Thoracic aorta (tissue), 2 donors: ENCODE measurements around the gene NUP133. TPM values are rescaled to one million over a fixed set of nuclear protein-coding genes. Genes with fewer than 3 reads are reported as not detected.
"Not testable (repeated sequence)": the region's sequence is repeated elsewhere in the genome, so short reads cannot be mapped to it uniquely, and the experiment has no call there.

Source experiments
- ATAC-seq: fragments of 150-250 bp; one replicate; pipeline ENCODE4 v1.8.0; 2017; ENCODE audit warnings: low read depth; ENCODE audit not compliant: insufficient number of reproducible peaks, low FRiP score
- DNase-seq: peaks from one replicate; pipeline ENCODE4 v3.0.0-alpha.2; 2020; ENCODE audit warnings: low spot score
- H3K27ac ChIP-seq, 2 donors: fragments of 200-600 bp; sonication (generic); 1 replicate in 1 of 2; 2 replicates in 1 of 2; pipeline ENCODE4 v1.5.1; 2016; ENCODE audit warnings: mild to moderate bottlenecking in 2 of 2, moderate library complexity in 2 of 2
- H3K27me3 ChIP-seq: fragments of 200-600 bp; sonication (generic); replicated peaks from 2 replicates; pipeline ENCODE4 v1.6.0; 2016; ENCODE audit warnings: mild to moderate bottlenecking; ENCODE audit not compliant: insufficient read depth
- H3K36me3 ChIP-seq: fragments of 200-600 bp; sonication (generic); one replicate; pipeline ENCODE4 v1.5.1; 2016
- H3K4me1 ChIP-seq, 2 donors: fragments of 200-600 bp; sonication (generic); 1 replicate in 1 of 2; 2 replicates in 1 of 2; pipeline versions ENCODE4 v1.5.1 to v1.6.0; 2016; ENCODE audit warnings: low read depth in 2 of 2, mild to moderate bottlenecking in 1 of 2; ENCODE audit not compliant: control insufficient read depth in 1 of 2
- H3K4me3 ChIP-seq: fragments of 200-600 bp; sonication (generic); 2 replicates; pipeline ENCODE4 v1.5.1; 2016; ENCODE audit warnings: mild to moderate bottlenecking
- H3K9me3 ChIP-seq: fragments of 200-600 bp; sonication (generic); 2 replicates; pipeline ENCODE4 v1.5.1; 2016
- total RNA-seq, 2 donors: library from RNA; depleted of rRNA; stranded (reverse); fragments of >200 nt; gene quantifications; one replicate each; pipeline versions ENCODE4 v1.1.0 to v1.2.3, GENCODE V29; 2016
- TF ChIP-seq, protein P1 (sequence below): fragments of 200-600 bp; sonication (generic); IDR thresholded peaks from one replicate; pipeline ENCODE4 v1.5.1; 2019; ENCODE audit warnings: antibody characterized with exemption

The NUP133 gene
- total RNA-seq, 2 donors from 2014 or later = 25.0 to 45.6 TPM

DNA sequence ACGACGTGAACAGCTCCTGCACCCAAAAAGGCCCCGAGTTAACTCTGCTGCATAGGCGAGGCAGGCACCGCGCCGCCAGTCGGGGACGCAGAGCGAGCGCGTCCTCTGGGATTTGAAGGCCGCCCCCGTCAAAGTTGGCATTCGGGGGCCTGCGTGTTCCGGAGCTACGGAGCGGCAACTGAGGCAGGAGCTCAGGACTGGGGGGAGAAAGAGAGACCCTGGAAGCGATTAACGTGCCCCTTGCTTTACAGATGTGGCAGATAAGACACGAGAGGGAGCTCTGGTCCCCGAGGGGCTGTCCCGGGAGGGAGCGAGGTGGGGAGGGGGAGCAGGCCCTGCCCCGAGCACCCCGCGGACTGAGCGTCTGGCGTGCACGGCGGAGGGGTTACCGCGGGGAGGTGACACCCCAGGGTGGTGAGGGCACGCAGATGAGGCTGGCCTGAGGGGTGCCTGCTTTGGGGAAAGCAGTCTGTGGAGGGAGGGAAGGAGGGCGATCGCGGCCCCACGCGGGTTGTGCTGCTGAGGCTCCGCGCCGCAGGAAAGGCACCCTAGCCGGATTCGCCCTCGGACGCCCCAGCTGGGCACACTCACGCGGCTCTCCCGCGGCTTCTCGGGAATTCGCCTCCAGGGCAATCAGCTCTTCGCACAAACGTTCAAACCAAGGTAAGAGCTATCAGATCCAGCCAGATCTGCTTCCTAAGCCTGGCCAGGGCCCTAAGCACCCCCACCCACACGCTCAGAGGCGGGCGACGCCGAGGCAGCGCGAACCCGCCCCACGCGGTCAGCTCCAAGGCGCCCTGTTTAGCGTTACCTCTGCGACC lies 100.7 kb downstream of the NUP133 start:
- Histone ChIP-seq H3K9me3 (no peaks in the 10 kb centered on the region), H3K36me3 (no peaks in the 10 kb centered on the region), H3K4me3 (peak overlapping the region; percentile 67), H3K27ac (no peak overlapping the region), H3K4me1 (peaks cover 30 to 54% of the 10 kb centered on the region in 2 donors), H3K27me3 (no peaks in the 10 kb centered on the region)
- ATAC-seq (no peak), DNase-seq (no peak)
- TF ChIP-seq, protein P1, sequence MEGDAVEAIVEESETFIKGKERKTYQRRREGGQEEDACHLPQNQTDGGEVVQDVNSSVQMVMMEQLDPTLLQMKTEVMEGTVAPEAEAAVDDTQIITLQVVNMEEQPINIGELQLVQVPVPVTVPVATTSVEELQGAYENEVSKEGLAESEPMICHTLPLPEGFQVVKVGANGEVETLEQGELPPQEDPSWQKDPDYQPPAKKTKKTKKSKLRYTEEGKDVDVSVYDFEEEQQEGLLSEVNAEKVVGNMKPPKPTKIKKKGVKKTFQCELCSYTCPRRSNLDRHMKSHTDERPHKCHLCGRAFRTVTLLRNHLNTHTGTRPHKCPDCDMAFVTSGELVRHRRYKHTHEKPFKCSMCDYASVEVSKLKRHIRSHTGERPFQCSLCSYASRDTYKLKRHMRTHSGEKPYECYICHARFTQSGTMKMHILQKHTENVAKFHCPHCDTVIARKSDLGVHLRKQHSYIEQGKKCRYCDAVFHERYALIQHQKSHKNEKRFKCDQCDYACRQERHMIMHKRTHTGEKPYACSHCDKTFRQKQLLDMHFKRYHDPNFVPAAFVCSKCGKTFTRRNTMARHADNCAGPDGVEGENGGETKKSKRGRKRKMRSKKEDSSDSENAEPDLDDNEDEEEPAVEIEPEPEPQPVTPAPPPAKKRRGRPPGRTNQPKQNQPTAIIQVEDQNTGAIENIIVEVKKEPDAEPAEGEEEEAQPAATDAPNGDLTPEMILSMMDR = no peak

DNA sequence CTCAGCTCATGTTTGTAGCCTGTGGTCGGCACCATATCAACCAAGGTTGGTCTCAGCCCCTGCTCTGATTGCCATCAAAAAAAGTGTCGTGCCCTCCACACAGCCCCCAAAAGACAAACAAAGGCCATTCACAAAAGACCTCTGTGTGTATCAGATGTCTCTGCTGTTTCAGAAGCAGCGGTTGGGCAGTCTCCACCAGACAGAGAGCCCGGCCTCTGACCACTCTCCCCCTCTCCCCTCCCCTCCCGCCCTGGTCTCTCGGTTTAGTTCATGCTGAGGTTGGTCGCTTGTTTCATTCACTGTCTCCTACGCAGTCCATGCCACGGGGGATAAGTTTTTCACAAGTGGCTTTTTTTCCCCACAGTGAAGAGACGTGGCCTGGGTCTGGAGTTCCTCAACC lies 101.3 kb downstream of the NUP133 start:
- no peaks in the 10 kb centered on the region for H3K9me3 ChIP-seq
- no peaks in the 10 kb centered on the region for H3K36me3 ChIP-seq
- H3K4me3 ChIP-seq = peak overlapping the region; percentile 67
- H3K27me3 ChIP-seq = no peaks in the 10 kb centered on the region
- H3K4me1 ChIP-seq = peaks cover 30 to 49% of the 10 kb centered on the region in 2 donors
- H3K27ac ChIP-seq = no peak overlapping the region
- TF ChIP-seq, protein P1 = no peak
- DNase-seq (no peak), ATAC-seq (no peak)

DNA sequence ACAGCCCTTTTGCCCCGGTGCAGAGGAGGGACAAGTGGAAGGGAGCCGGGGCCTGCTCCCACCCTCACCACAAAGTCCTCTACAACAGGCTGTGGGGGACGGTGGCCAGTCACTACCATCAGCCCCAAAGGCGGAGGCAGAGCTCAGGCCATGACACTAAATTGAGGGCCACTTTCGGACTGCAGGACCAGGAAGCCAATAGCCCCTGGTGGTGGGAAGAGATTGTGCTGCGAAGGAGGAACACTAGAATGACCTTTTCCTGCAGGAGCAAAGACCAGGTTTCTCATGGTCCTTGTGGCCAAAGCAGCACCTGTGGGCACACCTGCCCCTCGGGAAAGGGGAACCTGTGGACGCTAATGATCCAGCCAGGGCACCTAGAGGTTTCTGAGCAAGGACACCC lies 104.6 kb downstream of the NUP133 start:
- DNase-seq (no peak), ATAC-seq (no peak)
- H3K9me3 ChIP-seq = no peaks in the 10 kb centered on the region
- H3K27me3 ChIP-seq = no peaks in the 10 kb centered on the region
- no peak overlapping the region for H3K27ac ChIP-seq
- H3K4me1 ChIP-seq = peaks cover 8 to 20% of the 10 kb centered on the region in 2 donors
- TF ChIP-seq, protein P1 = no peak
- H3K36me3 ChIP-seq = no peaks in the 10 kb centered on the region
- H3K4me3 ChIP-seq = no peak overlapping the region

DNA sequence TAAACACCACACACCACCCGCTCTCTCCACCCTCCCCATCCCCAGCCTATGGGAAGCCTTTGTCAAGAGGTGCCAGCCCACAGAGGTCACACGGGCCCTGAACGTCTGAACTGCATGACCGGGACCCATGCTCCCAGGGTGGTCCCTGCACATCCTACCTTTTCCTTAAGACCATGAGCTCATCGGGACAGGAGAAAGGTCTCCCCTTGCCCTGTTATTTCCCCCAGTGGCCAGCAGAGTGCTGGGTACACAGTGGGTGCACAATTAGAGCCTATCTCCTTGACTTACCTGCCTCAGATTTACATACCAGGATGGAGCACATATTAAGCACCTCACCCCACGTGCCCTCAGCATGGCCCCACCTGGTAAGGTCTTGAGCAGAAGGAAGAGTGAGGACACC lies 105.1 kb downstream of the NUP133 start:
- peaks cover 8 to 14% of the 10 kb centered on the region in 2 donors for H3K4me1 ChIP-seq
- H3K27me3 ChIP-seq = no peaks in the 10 kb centered on the region
- DNase-seq (no peak), ATAC-seq (no peak)
- H3K36me3 ChIP-seq = no peaks in the 10 kb centered on the region
- no peak overlapping the region for H3K4me3 ChIP-seq
- no peaks in the 10 kb centered on the region for H3K9me3 ChIP-seq
- H3K27ac ChIP-seq = no peak overlapping the region
- TF ChIP-seq, protein P1 = no peak

DNA sequence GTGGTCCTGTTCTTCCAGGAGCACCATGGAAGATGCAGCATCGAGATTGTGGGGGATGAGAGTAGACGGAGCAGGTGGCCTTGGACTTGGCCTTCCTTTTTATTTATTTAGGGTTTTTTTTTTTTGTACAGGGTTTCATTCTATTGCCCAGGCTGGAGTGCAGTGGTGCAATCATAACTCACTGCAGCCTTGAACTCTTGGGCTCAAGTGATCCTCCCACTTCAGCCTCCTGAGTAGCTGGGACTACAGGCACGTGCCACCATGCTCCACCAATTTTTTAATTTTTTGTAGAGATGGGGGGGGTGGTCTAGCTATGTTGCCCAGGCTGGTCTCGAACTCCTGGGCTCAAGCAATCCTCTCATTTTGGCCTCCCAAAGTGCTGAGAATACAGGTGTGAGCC lies 105.8 kb downstream of the NUP133 start:
- DNase-seq, H3K36me3 ChIP-seq, H3K4me1 ChIP-seq, H3K27me3 ChIP-seq, H3K4me3 ChIP-seq, H3K27ac ChIP-seq, H3K9me3 ChIP-seq, ATAC-seq: not testable (repeated sequence)

DNA sequence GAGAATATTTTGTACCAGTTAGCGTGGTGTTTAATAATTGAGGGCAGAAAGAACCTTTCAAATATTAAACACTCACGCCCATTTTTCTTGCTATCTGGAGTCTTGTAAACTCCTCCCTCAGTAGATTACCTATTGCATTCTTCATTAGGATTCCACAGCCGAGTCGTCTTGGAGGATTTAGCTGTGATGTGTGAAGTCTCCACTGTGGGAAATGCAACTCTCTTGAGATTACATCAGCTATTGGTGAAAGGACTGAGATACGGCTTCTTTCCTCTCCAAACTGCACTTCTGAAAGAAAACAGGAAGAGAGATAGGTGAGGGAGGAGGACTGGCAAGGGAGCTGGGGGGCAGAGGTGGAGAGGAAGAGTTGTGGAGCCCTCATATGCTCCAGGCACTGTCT lies 110.4 kb downstream of the NUP133 start:
- Histone ChIP-seq H3K4me1 (no peaks in the 10 kb centered on the region), H3K27ac (no peak overlapping the region), H3K9me3 (no peaks in the 10 kb centered on the region), H3K36me3 (no peaks in the 10 kb centered on the region), H3K27me3 (no peaks in the 10 kb centered on the region), H3K4me3 (no peak overlapping the region)
- DNase-seq = no peak
- no peak for ATAC-seq
- TF ChIP-seq, protein P1 = no peak
